ENCODE data around the gene CNGA1. TPM values are rescaled to one million over a fixed set of nuclear protein-coding genes. Genes with fewer than 3 reads are reported as not detected.
"Not testable (repeated sequence)": the region's sequence is repeated elsewhere in the genome, so short reads cannot be mapped to it uniquely, and the experiment has no call there.

CNGA1 gene
- total RNA-seq, 1 donor from 2014 or later: not detected

GRCh38 chr4:48008021-48008596 is 8.4 kb downstream of the CNGA1 start:
- Mint-ChIP-seq H3K36me3 (ENCODE audit: low read depth, unreplicated experiment) (peaks cover 5% of the 10 kb centered on the region), H3K27ac (ENCODE audit: unreplicated experiment) (no peak overlapping the region), H3K4me1 (ENCODE audit: unreplicated experiment) (no peaks in the 10 kb centered on the region), H3K4me3 (ENCODE audit: unreplicated experiment) (no peak overlapping the region), H3K9me3 (ENCODE audit: unreplicated experiment) (peaks cover 27% of the 10 kb centered on the region), H3K27me3 (ENCODE audit: unreplicated experiment) (no peaks in the 10 kb centered on the region)
- TF ChIP-seq CTCF (IDR thresholded peaks at IDR 0.05; ENCODE audit: unreplicated experiment): no peak
- no peak for DNase-seq (ENCODE audit: low spot score)

GRCh38 chr4:48005781-48006180 is 10.7 kb downstream of the CNGA1 start:
- no peak overlapping the region for H3K27ac Mint-ChIP-seq (ENCODE audit: unreplicated experiment)
- TF ChIP-seq CTCF (IDR thresholded peaks at IDR 0.05; ENCODE audit: unreplicated experiment): no peak
- no peaks in the 10 kb centered on the region for H3K27me3 Mint-ChIP-seq (ENCODE audit: unreplicated experiment)
- no peaks in the 10 kb centered on the region for H3K4me1 Mint-ChIP-seq (ENCODE audit: unreplicated experiment)
- peaks cover under 1% of the 10 kb centered on the region for H3K36me3 Mint-ChIP-seq (ENCODE audit: low read depth, unreplicated experiment)
- peaks cover 14% of the 10 kb centered on the region for H3K9me3 Mint-ChIP-seq (ENCODE audit: unreplicated experiment)
- no peak overlapping the region for H3K4me3 Mint-ChIP-seq (ENCODE audit: unreplicated experiment)
- no peak for DNase-seq (ENCODE audit: low spot score)

DNA sequence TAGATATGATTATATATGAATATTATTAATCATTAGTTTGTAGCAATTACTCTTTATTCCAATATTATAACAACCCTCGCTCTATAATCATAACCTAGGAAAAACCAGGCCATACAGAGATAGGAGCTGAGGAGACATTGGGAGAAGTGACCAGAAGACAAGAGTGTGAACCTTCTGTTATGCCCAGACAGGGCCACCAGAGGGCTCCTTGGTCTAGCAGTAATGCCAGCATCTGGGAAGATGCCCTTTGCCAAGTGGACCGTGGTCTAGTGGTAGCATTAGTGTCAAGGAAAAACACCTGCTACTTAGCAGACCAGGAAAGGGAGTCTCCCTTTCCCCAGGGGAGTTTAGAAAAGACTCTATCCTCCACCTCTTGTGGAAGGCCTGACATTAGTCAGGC is 12.9 kb downstream of the CNGA1 start:
- H3K4me3 Mint-ChIP-seq (ENCODE audit: unreplicated experiment); H3K27me3 Mint-ChIP-seq (ENCODE audit: unreplicated experiment); H3K36me3 Mint-ChIP-seq (ENCODE audit: low read depth, unreplicated experiment); H3K27ac Mint-ChIP-seq (ENCODE audit: unreplicated experiment); DNase-seq (ENCODE audit: low spot score); H3K4me1 Mint-ChIP-seq (ENCODE audit: unreplicated experiment): not testable (repeated sequence)
- H3K9me3 Mint-ChIP-seq (ENCODE audit: unreplicated experiment): peaks cover 12% of the 10 kb centered on the region

- DNase-seq (ENCODE audit: low spot score): no peak
- H3K27me3 Mint-ChIP-seq (ENCODE audit: unreplicated experiment): no peaks in the 10 kb centered on the region
Measured at GRCh38 chr4:48002267-48002666, 14.2 kb downstream of the CNGA1 start.

DNA sequence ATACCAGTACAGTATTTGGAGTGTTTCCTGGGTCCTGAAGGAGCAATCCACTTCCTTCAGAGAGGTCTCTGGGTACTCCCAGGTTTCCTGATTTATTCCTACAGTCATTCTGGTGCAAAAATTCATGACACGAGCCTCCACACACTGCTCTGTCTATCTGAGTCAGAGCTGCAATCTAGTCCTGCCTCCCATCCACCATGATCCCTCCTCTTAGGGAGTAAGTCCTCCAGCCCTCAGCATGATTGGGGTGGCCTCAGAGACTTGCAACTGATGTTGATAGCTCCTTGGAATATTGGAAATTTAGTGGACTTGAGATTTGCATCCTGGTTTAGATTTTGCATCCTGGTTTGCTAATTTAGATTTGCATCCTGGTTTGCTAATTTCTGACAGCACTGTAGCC is 20.5 kb downstream of the CNGA1 start:
- Mint-ChIP-seq H3K27ac (ENCODE audit: unreplicated experiment) (no peak overlapping the region), H3K27me3 (ENCODE audit: unreplicated experiment) (no peaks in the 10 kb centered on the region), H3K36me3 (ENCODE audit: low read depth, unreplicated experiment) (no peaks in the 10 kb centered on the region), H3K4me1 (ENCODE audit: unreplicated experiment) (no peaks in the 10 kb centered on the region), H3K4me3 (ENCODE audit: unreplicated experiment) (no peak overlapping the region), H3K9me3 (ENCODE audit: unreplicated experiment) (peaks cover 7% of the 10 kb centered on the region)
- no peak for DNase-seq (ENCODE audit: low spot score)
- TF ChIP-seq CTCF (IDR thresholded peaks at IDR 0.05; ENCODE audit: unreplicated experiment): no peak

More at GRCh38 chr4:48002267-48002666, 14.2 kb downstream of the CNGA1 start:
- Mint-ChIP-seq H3K4me1 (ENCODE audit: unreplicated experiment) (no peaks in the 10 kb centered on the region), H3K36me3 (ENCODE audit: low read depth, unreplicated experiment) (no peaks in the 10 kb centered on the region), H3K4me3 (ENCODE audit: unreplicated experiment) (no peak overlapping the region), H3K27ac (ENCODE audit: unreplicated experiment) (no peak overlapping the region), H3K9me3 (ENCODE audit: unreplicated experiment) (peaks cover 12% of the 10 kb centered on the region)
- TF ChIP-seq CTCF (IDR thresholded peaks at IDR 0.05; ENCODE audit: unreplicated experiment): no peak

GRCh38 chr4:47992475-47992874 is 24.0 kb downstream of the CNGA1 start:
- not testable (repeated sequence) for H3K4me1 Mint-ChIP-seq (ENCODE audit: unreplicated experiment); H3K9me3 Mint-ChIP-seq (ENCODE audit: unreplicated experiment); H3K27me3 Mint-ChIP-seq (ENCODE audit: unreplicated experiment); H3K27ac Mint-ChIP-seq (ENCODE audit: unreplicated experiment); H3K36me3 Mint-ChIP-seq (ENCODE audit: low read depth, unreplicated experiment); DNase-seq (ENCODE audit: low spot score); H3K4me3 Mint-ChIP-seq (ENCODE audit: unreplicated experiment)
